GM23248 (cell line): ENCODE measurements around the gene MYEOV. TPM values are rescaled to one million over a fixed set of nuclear protein-coding genes. Genes with fewer than 3 reads are reported as not detected.

Source experiments
- DNase-seq: peaks from one replicate; pipeline ENCODE4 v3.0.0-alpha.2; 2015
- H2AFZ ChIP-seq: fragments of 200-600 bp; sonication (generic); 2 replicates; pipeline ENCODE4 v1.6.1; 2016; ENCODE audit warnings: antibody characterized with exemption
- H3F3A ChIP-seq: fragments of 200-600 bp; sonication (generic); 2 replicates; pipeline ENCODE4 v1.6.1; 2016; ENCODE audit warnings: mild to moderate bottlenecking, antibody characterized with exemption, mixed run types; ENCODE audit not compliant: insufficient read depth
- H3K27ac ChIP-seq: fragments of 200-600 bp; sonication (generic); 2 replicates; pipeline ENCODE4 v1.5.1; 2016; ENCODE audit warnings: mild to moderate bottlenecking
- H3K27me3 ChIP-seq: fragments of 200-600 bp; sonication (generic); replicated peaks from 2 replicates; pipeline ENCODE4 v1.6.1; 2016; ENCODE audit warnings: mild to moderate bottlenecking; ENCODE audit not compliant: insufficient read depth
- H3K36me3 ChIP-seq: fragments of 200-600 bp; sonication (generic); 2 replicates; pipeline ENCODE4 v1.6.1; 2016; ENCODE audit warnings: low read depth, mild to moderate bottlenecking
- H3K4me1 ChIP-seq: fragments of 200-600 bp; sonication (generic); 2 replicates; pipeline ENCODE4 v1.6.1; 2016; ENCODE audit warnings: mild to moderate bottlenecking; ENCODE audit not compliant: insufficient read depth
- H3K4me2 ChIP-seq: fragments of 200-600 bp; sonication (generic); one replicate; pipeline ENCODE4 v1.6.1; 2016; ENCODE audit warnings: mild to moderate bottlenecking; ENCODE audit not compliant: unreplicated experiment
- H3K4me3 ChIP-seq: fragments of 200-600 bp; sonication (generic); 2 replicates; pipeline ENCODE4 v1.5.1; 2016; ENCODE audit warnings: mild to moderate bottlenecking
- H3K79me2 ChIP-seq: fragments of 200-600 bp; sonication (generic); 2 replicates; pipeline ENCODE4 v1.6.1; 2016; ENCODE audit warnings: mild to moderate bottlenecking; ENCODE audit not compliant: insufficient read depth
- H3K9ac ChIP-seq: fragments of 200-600 bp; sonication (generic); 2 replicates; pipeline ENCODE4 v1.6.1; 2016; ENCODE audit warnings: mild to moderate bottlenecking
- H3K9me2 ChIP-seq: fragments of 200-600 bp; sonication (generic); 2 replicates; pipeline ENCODE4 v1.6.1; 2016; ENCODE audit warnings: mixed run types, mild to moderate bottlenecking, moderate library complexity; ENCODE audit not compliant: insufficient read depth
- H3K9me3 ChIP-seq: fragments of 200-600 bp; sonication (generic); one replicate; pipeline ENCODE4 v1.6.1; 2017; ENCODE audit warnings: low read depth
- H4K20me1 ChIP-seq: fragments of 200-600 bp; sonication (generic); 2 replicates; pipeline ENCODE4 v1.6.0; 2016; ENCODE audit not compliant: insufficient read depth
- EZH2 ChIP-seq: fragments of 200-600 bp; sonication (generic); IDR thresholded peaks from 2 replicates; pipeline ENCODE4 v1.6.1; 2018; ENCODE audit warnings: antibody characterized with exemption, mild to moderate bottlenecking; ENCODE audit not compliant: insufficient read depth, poor library complexity, severe bottlenecking
- EZH2phosphoT487 ChIP-seq: fragments of 200-600 bp; sonication (generic); IDR thresholded peaks from 2 replicates; pipeline ENCODE4 v1.6.1; 2018; ENCODE audit warnings: antibody characterized with exemption, moderate library complexity, mild to moderate bottlenecking, low read depth; ENCODE audit not compliant: insufficient read depth
- WGBS, 2 experiments: methylation state at CpG; one replicate each; pipeline ENCODE4 v1.1.6; 2015 to 2017; ENCODE audit warnings: low lambda C conversion rate in 2 of 2, low coverage in 1 of 2; ENCODE audit errors: missing lambda C conversion rate in 2 of 2; 5-methylcytosine and 5-hydroxymethylcytosine counted together
- in situ Hi-C: fragments of 300-500 bp; cut with MboI; formaldehyde crosslinking; loops from 2 replicates; pipeline ENCODE4 v1.15.0; 2020
- polyA plus RNA-seq: library from polyadenylated mRNA; unstranded; fragments of >200 nt; fragmentation: Nextera tagmentation; extraction: Ambion mirVana; gene quantifications from 2 replicates; pipeline ENCODE4 v1.2.1, GENCODE V29; 2016
- total RNA-seq: library from RNA; depleted of rRNA; stranded (reverse); fragments of >200 nt; shearing (Covaris generic); gene quantifications from 2 replicates; pipeline ENCODE4 v1.2.3, GENCODE V29; 2014

The MYEOV gene
- total and polyA plus RNA-seq, 2 experiments from 2014 or later, result 0.86 to 7.2 TPM

DNA sequence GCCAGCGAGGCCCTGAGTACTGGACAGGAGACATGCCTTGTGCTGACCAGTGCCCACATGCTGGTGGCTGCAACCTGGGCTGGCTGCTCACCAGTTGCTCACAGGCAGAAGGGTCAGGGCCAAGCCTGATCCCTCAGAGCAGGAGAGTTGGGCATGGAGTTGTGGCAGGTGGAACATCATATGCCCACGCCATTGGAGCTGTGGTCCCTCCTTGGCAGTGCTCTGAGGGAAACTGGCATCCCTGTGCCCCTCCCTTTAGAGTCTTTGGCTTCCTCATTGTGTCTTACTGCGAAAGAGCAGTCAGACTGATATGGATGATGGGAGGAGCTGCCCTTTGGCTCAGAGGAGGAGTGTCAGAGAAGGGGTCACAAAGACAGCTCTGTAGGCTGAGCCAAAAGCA, 3.1 kb upstream of the MYEOV start:
- H3K27me3 ChIP-seq, result no peaks in the 10 kb centered on the region
- no peak overlapping the region for H3K27ac ChIP-seq
- in situ Hi-C loops, result loop anchor here (10.0 kb wide), 1 partner anchor 344 kb away; no protein-coding TSS in a partner anchor
- no peaks in the 10 kb centered on the region for H3K9me3 ChIP-seq
- no peak overlapping the region for H3K4me2 ChIP-seq
- H3K36me3 ChIP-seq, result no peaks in the 10 kb centered on the region
- no peak for TF ChIP-seq EZH2
- no peak for TF ChIP-seq EZH2phosphoT487
- no peaks in the 10 kb centered on the region for H3K9me2 ChIP-seq
- no peak overlapping the region for H3K4me3 ChIP-seq
- 83 to 98% methylated on average over 3 of the region's 3 CpGs for WGBS, 2 experiments
- 0 out of 2 replicates have a peak, but pooled peaks cover 3% of the 10 kb centered on the region for H3F3A ChIP-seq
- H3K79me2 ChIP-seq, result no peaks in the 10 kb centered on the region
- no peak overlapping the region for H2AFZ ChIP-seq
- no peaks in the 10 kb centered on the region for H4K20me1 ChIP-seq
- H3K4me1 ChIP-seq, result no peaks in the 10 kb centered on the region; the same call in 1 of the 2 replicates
- H3K9ac ChIP-seq, result no peak overlapping the region
- DNase-seq, result no peak

DNA sequence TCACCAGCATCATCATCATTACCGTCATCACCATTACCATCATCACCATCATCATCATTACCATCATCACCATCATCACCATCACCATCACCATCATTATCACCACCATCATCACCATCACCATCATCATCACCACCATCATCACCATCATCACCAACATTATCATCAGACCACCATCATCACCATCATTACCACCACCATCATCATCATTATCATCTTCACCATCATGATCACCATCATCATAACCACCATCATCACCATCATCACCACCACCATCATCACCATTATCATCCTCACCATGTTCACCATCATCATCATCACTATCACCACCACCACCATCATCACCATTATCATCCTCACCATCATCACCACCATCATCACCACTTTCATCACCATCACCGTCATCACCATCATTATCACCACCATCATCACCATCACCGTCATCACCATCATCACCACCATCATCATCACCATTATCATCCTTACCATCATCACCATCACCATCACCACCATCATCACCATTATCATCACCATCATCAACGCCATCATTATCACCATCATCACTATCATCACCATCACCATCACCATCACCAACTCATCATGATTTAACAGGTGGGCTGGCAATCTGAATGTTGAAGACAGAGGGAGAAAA, 2.4 kb upstream of the MYEOV start:
- Histone ChIP-seq H3K9me3 (no peaks in the 10 kb centered on the region), H3K27me3 (no peaks in the 10 kb centered on the region), H3F3A (peaks cover 8% of the 10 kb centered on the region; the same call in 1 of the 2 replicates), H3K4me2 (no peak overlapping the region), H3K9me2 (no peaks in the 10 kb centered on the region), H3K4me1 (peaks cover 7% of the 10 kb centered on the region), H3K9ac (no peak overlapping the region), H3K36me3 (no peaks in the 10 kb centered on the region), H3K4me3 (no peak overlapping the region), H2AFZ (no peak overlapping the region), H4K20me1 (no peaks in the 10 kb centered on the region), H3K79me2 (no peaks in the 10 kb centered on the region), H3K27ac (no peak overlapping the region)
- in situ Hi-C loops, result loop anchor here (10.0 kb wide), 1 partner anchor 343 kb away; no protein-coding TSS in a partner anchor
- TF ChIP-seq EZH2phosphoT487 (no peak), EZH2 (no peak)
- no peak for DNase-seq
- WGBS, 2 experiments, result 74 to 89% methylated on average over 4 of the region's 4 CpGs

DNA sequence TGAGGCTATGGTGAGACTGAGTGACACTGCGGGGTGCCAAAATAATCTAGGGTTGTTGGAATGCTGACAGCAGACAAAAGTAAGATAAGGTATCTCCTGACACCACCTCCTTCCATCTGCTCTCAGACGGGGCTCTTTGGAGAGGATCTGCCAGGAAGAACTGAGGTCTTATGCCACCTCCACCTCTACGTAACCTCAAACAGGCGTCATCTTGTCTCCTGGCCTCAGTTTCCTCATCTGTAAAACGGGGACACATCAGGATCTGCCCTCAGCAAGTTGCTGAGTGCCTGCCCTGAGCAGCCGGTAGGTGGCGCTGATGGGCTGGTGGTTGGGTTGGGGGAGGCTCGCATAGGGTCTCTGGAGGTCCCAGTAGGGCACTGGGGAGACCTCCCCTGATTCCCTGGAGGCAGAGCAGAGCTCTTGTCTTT, 1.7 kb upstream of the MYEOV start:
- no peak overlapping the region for H3K4me3 ChIP-seq
- peaks cover 13% of the 10 kb centered on the region for H3F3A ChIP-seq
- peaks cover 11% of the 10 kb centered on the region for H3K4me1 ChIP-seq
- no peaks in the 10 kb centered on the region for H3K27me3 ChIP-seq
- no peak overlapping the region for H3K9ac ChIP-seq
- no peak overlapping the region for H3K27ac ChIP-seq
- DNase-seq, result peak; percentile 33
- WGBS, 2 experiments, result 13 to 15% methylated on average over 8 of the region's 8 CpGs
- no peaks in the 10 kb centered on the region for H3K9me3 ChIP-seq
- H3K79me2 ChIP-seq, result no peaks in the 10 kb centered on the region
- H3K36me3 ChIP-seq, result no peaks in the 10 kb centered on the region
- H3K4me2 ChIP-seq, result no peak overlapping the region
- no peak for TF ChIP-seq EZH2phosphoT487
- no peak for TF ChIP-seq EZH2
- H2AFZ ChIP-seq, result no peak overlapping the region
- in situ Hi-C loops, result loop anchor here (10.0 kb wide), 1 partner anchor 343 kb away; no protein-coding TSS in a partner anchor
- H3K9me2 ChIP-seq, result no peaks in the 10 kb centered on the region
- H4K20me1 ChIP-seq, result no peaks in the 10 kb centered on the region

DNA sequence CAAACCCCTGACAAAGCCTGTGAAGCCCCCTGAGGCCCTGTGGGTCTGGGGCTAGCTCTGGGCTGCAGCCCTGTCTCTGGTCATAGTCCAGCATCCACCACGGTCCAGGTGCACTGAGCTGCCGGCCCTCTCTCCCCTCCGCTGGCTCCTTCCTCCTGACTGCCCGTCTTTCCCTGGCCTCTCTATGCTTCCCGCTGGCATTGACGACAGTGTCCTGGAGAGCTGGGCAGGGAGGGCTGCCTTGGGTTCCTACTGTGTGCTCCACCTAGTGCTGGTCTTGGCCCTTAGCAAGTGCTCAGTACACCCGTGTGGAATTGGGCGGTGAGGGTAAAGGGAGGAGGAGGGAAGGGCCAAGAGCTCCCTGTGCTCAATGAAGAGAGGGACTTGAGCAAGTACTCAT, 868 bp upstream of the MYEOV start:
- Histone ChIP-seq H3K36me3 (no peaks in the 10 kb centered on the region), H3K9me3 (no peaks in the 10 kb centered on the region), H3K9me2 (no peaks in the 10 kb centered on the region), H3F3A (peaks cover 19% of the 10 kb centered on the region), H3K9ac (no peak overlapping the region), H3K27me3 (no peaks in the 10 kb centered on the region), H2AFZ (no peak overlapping the region), H3K4me1 (peaks cover 18% of the 10 kb centered on the region), H3K27ac (no peak overlapping the region), H3K4me3 (no peak overlapping the region), H3K79me2 (no peaks in the 10 kb centered on the region), H3K4me2 (no peak overlapping the region), H4K20me1 (no peaks in the 10 kb centered on the region)
- WGBS, 2 experiments, result 74% methylated on average over 7 to 8 of the region's 8 CpGs
- DNase-seq, result no peak
- TF ChIP-seq EZH2phosphoT487 (no peak), EZH2 (no peak)
- in situ Hi-C loops, result loop anchor here (10.0 kb wide), 1 partner anchor 342 kb away; no protein-coding TSS in a partner anchor
